GM12878 (cell line): Measurements from ENCODE around the gene ENAH. TPM values are rescaled to one million over a fixed set of nuclear protein-coding genes. Genes with fewer than 3 reads are reported as not detected.

Experiments
- ATAC-seq: fragments of 200-7000 bp; cut with Tn5 transposase; 3 replicates; pipeline ENCODE4 v1.9.1; 2020; ENCODE audit warnings: mild to moderate bottlenecking, moderate library complexity
- BruUV-seq: library from RNA; stranded (reverse); fragments of 400-500 nt; replicated peaks from 2 replicates; lab custom pipeline; 2021; lab: Mats Ljungman, UMichigan
- CTCF ChIA-PET: fragments of 300-600 bp; sonication (Branson Sonifier 250); formaldehyde crosslinking; extraction: SDS; loops from one replicate; lab custom pipeline; 2021; ENCODE audit warnings: inconsistent platforms; lab: Yijun Ruan, JAX
- POLR2A ChIA-PET: fragments of 350-600 bp; formaldehyde crosslinking; extraction: SDS; loops from one replicate; lab custom pipeline; 2021; ENCODE audit warnings: inconsistent platforms; lab: Charles Lee
- RAD21 ChIA-PET: fragments of 300-600 bp; sonication (Branson Sonifier 250); formaldehyde crosslinking; loops from one replicate; lab custom pipeline; 2023; ENCODE audit warnings: antibody characterized with exemption; ENCODE audit not compliant: unreplicated experiment; lab: Charles Lee
- SMC1A ChIA-PET: fragments of 300-600 bp; sonication (Branson Sonifier 250); formaldehyde crosslinking; loops from one replicate; lab custom pipeline; 2023; ENCODE audit not compliant: unreplicated experiment, uncharacterized antibody; lab: Charles Lee
- DNase-seq: peaks from one replicate; pipeline ENCODE4 v3.0.0-alpha.2; 2011; ENCODE audit warnings: low read depth, low spot score
- FAIRE-seq: peaks from 3 replicates; lab custom pipeline; 2011; peaks lifted over from hg19 to GRCh38; lab: Jason Lieb, UNC
- H2AFZ ChIP-seq: 2 replicates; pipeline ENCODE4 v1.6.0; 2011; ENCODE audit warnings: low read depth, low read length, control low read depth; ENCODE audit not compliant: control insufficient read depth
- H3K27ac ChIP-seq: 2 replicates; pipeline ENCODE4 v1.5.1; 2011; ENCODE audit warnings: control low read depth; ENCODE audit not compliant: control insufficient read depth, insufficient read depth
- H3K27me3 ChIP-seq, 2 experiments: replicated peaks in 1 of 2; 2 replicates each; pipeline versions ENCODE4 v1.6.0 to v1.6.1; 2011; ENCODE audit warnings: low read length in 1 of 2; ENCODE audit not compliant: control insufficient read depth in 2 of 2, insufficient read depth in 2 of 2
- H3K36me3 ChIP-seq, 2 experiments: 2 replicates each; pipeline ENCODE4 v1.5.1; 2011; ENCODE audit warnings: low read length in 1 of 2; ENCODE audit not compliant: control insufficient read depth in 2 of 2, insufficient read depth in 2 of 2
- H3K4me1 ChIP-seq: 2 replicates; pipeline ENCODE4 v1.6.1; 2011; ENCODE audit warnings: mild to moderate bottlenecking, low read length, moderate library complexity, mixed read lengths; ENCODE audit not compliant: control insufficient read depth, insufficient read depth
- H3K4me2 ChIP-seq: 2 replicates; pipeline ENCODE4 v1.6.0; 2011; ENCODE audit warnings: control low read depth; ENCODE audit not compliant: control insufficient read depth, insufficient read depth
- H3K4me3 ChIP-seq: fragments of 200-600 bp; sonication (generic); 2 replicates; pipeline ENCODE4 v1.5.1; 2016
- H3K79me2 ChIP-seq: 2 replicates; pipeline ENCODE4 v1.6.0; 2011; ENCODE audit warnings: low read length; ENCODE audit not compliant: control insufficient read depth, insufficient read depth
- H3K9ac ChIP-seq: 2 replicates; pipeline ENCODE4 v1.8.0; 2011; ENCODE audit warnings: low read length, control low read depth, mixed read lengths; ENCODE audit not compliant: control insufficient read depth, insufficient read depth
- H3K9me3 ChIP-seq: replicated peaks from 3 replicates; pipeline ENCODE4 v1.5.1; 2011; ENCODE audit warnings: mild to moderate bottlenecking, low read length; ENCODE audit not compliant: control insufficient read depth, insufficient read depth
- H4K20me1 ChIP-seq: 2 replicates; pipeline ENCODE4 v1.6.0; 2011; ENCODE audit not compliant: control insufficient read depth, insufficient read depth
- CUX1 ChIP-seq: IDR thresholded peaks from 2 replicates; pipeline ENCODE4 v1.6.1; 2012; ENCODE audit warnings: improper control_type of control experiment, low read depth, low read length; ENCODE audit not compliant: insufficient replicate concordance
- FOXM1 ChIP-seq: IDR thresholded peaks from 2 replicates; pipeline ENCODE4 v1.6.1; 2012; ENCODE audit warnings: low read depth, mild to moderate bottlenecking, inconsistent platforms, low read length, moderate library complexity
- IKZF2 ChIP-seq, 2 experiments: fragments of 450-650 bp; IDR thresholded peaks; 2 replicates each; pipeline ENCODE4 v1.6.1; 2017; ENCODE audit warnings: mild to moderate bottlenecking in 2 of 2, moderate library complexity in 2 of 2
- LARP7 ChIP-seq: fragments of 450-650 bp; IDR thresholded peaks from 2 replicates; pipeline ENCODE4 v1.6.1; 2017; ENCODE audit warnings: mild to moderate bottlenecking
- MTA3 ChIP-seq: IDR thresholded peaks from 2 replicates; pipeline ENCODE4 v1.6.1; 2012; ENCODE audit warnings: low read length, inconsistent platforms, borderline replicate concordance
- NFIC ChIP-seq: IDR thresholded peaks from 2 replicates; pipeline ENCODE4 v1.6.1; 2012; ENCODE audit warnings: low read depth, mild to moderate bottlenecking, inconsistent platforms, low read length, moderate library complexity
- NR2C1 ChIP-seq: fragments of 450-650 bp; IDR thresholded peaks from 2 replicates; pipeline ENCODE4 v1.6.1; 2017; ENCODE audit warnings: antibody characterized with exemption, mild to moderate bottlenecking, moderate library complexity
- SIN3A ChIP-seq: IDR thresholded peaks from 2 replicates; pipeline ENCODE4 v1.6.1; 2012; ENCODE audit warnings: low read depth, low read length, improper control_type of control experiment
- SIX5 ChIP-seq: IDR thresholded peaks from 2 replicates; pipeline ENCODE4 v1.6.1; 2011; ENCODE audit warnings: mild to moderate bottlenecking, low read depth, low read length, moderate library complexity; ENCODE audit not compliant: severe bottlenecking
- WGBS: methylation state at CpG from one replicate; pipeline ENCODE4 v1.1.6; 2016; ENCODE audit warnings: low lambda C conversion rate; ENCODE audit not compliant: insufficient replicate concordance, insufficient coverage; ENCODE audit errors: missing lambda C conversion rate; 5-methylcytosine and 5-hydroxymethylcytosine counted together
- in situ Hi-C: fragments of 300-500 bp; cut with MboI; formaldehyde crosslinking; loops from 9 replicates; pipeline ENCODE4 v1.14.3; 2018; ENCODE audit warnings: mixed read lengths
- intact Hi-C: fragments of 100-400 bp; cut with micrococcal nuclease; formaldehyde crosslinking; loops from one replicate; pipeline ENCODE4 v1.14.2; 2022; ENCODE audit not compliant: unreplicated experiment
- polyA plus RNA-seq, 11 experiments: library from polyadenylated mRNA; depleted of rRNA in 4 of 11; unstranded in 6 of 11; stranded (reverse) in 5 of 11; fragments of >200 nt; fragmentation: Nextera tagmentation in 4 of 11; fragmentation: Illumina TruSeq in 1 of 11; extraction: Ambion mirVana in 4 of 11; extraction: Trizol in 1 of 11; gene quantifications; 1 replicate in 1 of 11; 2 replicates in 10 of 11; pipeline versions ENCODE4 v1.2.1 to v1.2.3, GENCODE V29; 2011 to 2016; ENCODE audit warnings: inconsistent platforms in 2 of 11, missing spikeins in 2 of 11, low read depth in 1 of 11
- total RNA-seq, 4 experiments: library from RNA; depleted of rRNA in 3 of 4; stranded (reverse); fragments of >200 nt in 3 of 4; fragmentation: Illumina TruSeq in 1 of 4; extraction: Trizol in 1 of 4; gene quantifications; 2 replicates each; pipeline versions ENCODE4 v1.2.1 to v1.2.3, GENCODE V29; 2013 to 2021
- TF ChIP-seq, protein P1 (sequence below): fragments of 450-650 bp; IDR thresholded peaks from 2 replicates; pipeline ENCODE4 v1.6.1; 2016; ENCODE audit warnings: mild to moderate bottlenecking

Gene ENAH
- total and polyA plus RNA-seq, 10 of the 15 experiments (the other 5 are each of a cell fraction or from before 2014, with no cell fraction given), result under 0.01 to 0.62 (median 0.06) TPM; not detected in 5

- no peak for FAIRE-seq
- H3K27me3 ChIP-seq, result peaks cover 3 to 6% of the 10 kb centered on the region in 2 experiments
- ATAC-seq, result no peak
- ChIA-PET CTCF (no interaction called here), SMC1A (no interaction called here), POLR2A (no interaction called here), RAD21 (no interaction called here)
- no peaks in the 10 kb centered on the region for H4K20me1 ChIP-seq
- peaks cover 11% of the 10 kb centered on the region for H3K4me1 ChIP-seq
- no TSS peak for BruUV-seq
- H3K9me3 ChIP-seq, result no peaks in the 10 kb centered on the region
- in situ Hi-C loops (no loop called here), intact Hi-C loops (loop anchor here (10.0 kb wide), 1 partner anchor 183 kb away; no protein-coding TSS in a partner anchor)
- no peak overlapping the region for H3K4me2 ChIP-seq
- WGBS, result 23% methylated on average over 2 of the region's 2 CpGs
- DNase-seq, result no peak
- H3K27ac ChIP-seq, result no peak overlapping the region
- H3K9ac ChIP-seq, result no peak overlapping the region
- no peak overlapping the region for H3K4me3 ChIP-seq
- H3K79me2 ChIP-seq, result no peaks in the 10 kb centered on the region
- no peaks in the 10 kb centered on the region for H3K36me3 ChIP-seq
- TF ChIP-seq IKZF2 (IDR thresholded peaks at IDR 0.05) (no peak), FOXM1 (no peak), NR2C1 (no peak), NFIC (no peak), SIX5 (no peak), MTA3 (no peak), SIN3A (no peak), LARP7 (no peak), CUX1 (no peak)
- TF ChIP-seq, protein P1, sequence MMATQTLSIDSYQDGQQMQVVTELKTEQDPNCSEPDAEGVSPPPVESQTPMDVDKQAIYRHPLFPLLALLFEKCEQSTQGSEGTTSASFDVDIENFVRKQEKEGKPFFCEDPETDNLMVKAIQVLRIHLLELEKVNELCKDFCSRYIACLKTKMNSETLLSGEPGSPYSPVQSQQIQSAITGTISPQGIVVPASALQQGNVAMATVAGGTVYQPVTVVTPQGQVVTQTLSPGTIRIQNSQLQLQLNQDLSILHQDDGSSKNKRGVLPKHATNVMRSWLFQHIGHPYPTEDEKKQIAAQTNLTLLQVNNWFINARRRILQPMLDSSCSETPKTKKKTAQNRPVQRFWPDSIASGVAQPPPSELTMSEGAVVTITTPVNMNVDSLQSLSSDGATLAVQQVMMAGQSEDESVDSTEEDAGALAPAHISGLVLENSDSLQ, result no peak
- H2AFZ ChIP-seq, result no peak overlapping the region
Observed at GRCh38 chr1:225658041-225658440, 5.1 kb upstream of the ENAH start.
